ENCODE measurements around the gene TMBIM4. TPM values are rescaled to one million over a fixed set of nuclear protein-coding genes. Genes with fewer than 3 reads are reported as not detected.
A peak's percentile ranks its signal among the peaks of the same experiment; 100 is the strongest.

Gene TMBIM4
- total and polyA plus RNA-seq, 2 experiments from 2014 or later: 59.6 to 63.6 TPM

- no peak for ATAC-seq
- Histone ChIP-seq H3K36me3 (ENCODE audit: insufficient read depth) (no peaks in the 10 kb centered on the region), H3K79me2 (replicated peaks; ENCODE audit: insufficient read depth) (no peaks in the 10 kb centered on the region), H3K27ac (ENCODE audit: low read depth) (no peak overlapping the region), H3K9me2 (ENCODE audit: insufficient read depth) (no peaks in the 10 kb centered on the region), H3K27me3 (ENCODE audit: insufficient read depth) (no peaks in the 10 kb centered on the region), H3K4me1 (ENCODE audit: insufficient read depth) (peaks cover 22% of the 10 kb centered on the region), H3F3A (replicated peaks; ENCODE audit: low read depth) (no peaks in the 10 kb centered on the region), H4K20me1 (replicated peaks; ENCODE audit: insufficient read depth) (no peaks in the 10 kb centered on the region), H3K4me3 (no peak overlapping the region), H3K4me2 (peak overlapping the region; percentile 31), H2AFZ (no peak overlapping the region)
- Mint-ChIP-seq H3K36me3 (ENCODE audit: low read depth) (no peaks in the 10 kb centered on the region), H3K27me3 (ENCODE audit: insufficient read depth, low read depth, poor library complexity) (peaks cover 2% of the 10 kb centered on the region), H3K4me1 (peaks cover 22% of the 10 kb centered on the region), H3K9me3 (peaks cover 4% of the 10 kb centered on the region; the same call in 1 of the 3 replicates), H3K27ac (no peak overlapping the region), H3K4me3 (no peak overlapping the region)
- DNase-seq (ENCODE audit: low spot score): no peak
- TF ChIP-seq ZNF114 (CRISPR knock-in tag; IDR thresholded peaks at IDR 0.05) (no peak), ETS1 (IDR thresholded peaks at IDR 0.05) (no peak), CTCF (conservative IDR thresholded peaks at IDR 0.05; ENCODE audit: low read depth in 2 of 2) (no peak), EZH2 (IDR thresholded peaks at IDR 0.05; ENCODE audit: low read depth, unreplicated experiment) (no peak), NANOG (IDR thresholded peaks at IDR 0.05; ENCODE audit: borderline replicate concordance) (no peak), POLR2AphosphoS5 (IDR thresholded peaks at IDR 0.05; ENCODE audit: low read depth) (no peak), CREB1 (CRISPR knock-in tag; IDR thresholded peaks at IDR 0.05; ENCODE audit: low read depth) (no peak), EZH2phosphoT487 (IDR thresholded peaks at IDR 0.05; ENCODE audit: unreplicated experiment) (no peak), ZNF462 (CRISPR knock-in tag; IDR thresholded peaks at IDR 0.05) (no peak), ZNF331 (CRISPR knock-in tag; IDR thresholded peaks at IDR 0.05; ENCODE audit: low read depth) (no peak), STAT1 (IDR thresholded peaks at IDR 0.05; ENCODE audit: unreplicated experiment) (no peak), JUNB (IDR thresholded peaks at IDR 0.05; ENCODE audit: unreplicated experiment) (no peak), REST (IDR thresholded peaks at IDR 0.05; ENCODE audit: unreplicated experiment) (no peak)
Observed at GRCh38 chr12:66197495-66197921, 27.7 kb upstream of the TMBIM4 start.
